Central memory CD8-positive, alpha-beta T cell (primary cell): Measurements from ENCODE around the gene CPTP.

Experiments used
- ATAC-seq: fragments of 150-1000 bp; cut with Tn5 transposase; replicated peaks from 2 replicates; pipeline ENCODE4 v1.10.0; 2022; ENCODE audit warnings: mild to moderate bottlenecking, moderate FRiP score, moderate number of reproducible peaks; ENCODE audit not compliant: poor library complexity, severe bottlenecking; ENCODE audit errors: extremely low read depth
- DNase-seq, 2 donors: peaks; one replicate each; pipeline ENCODE4 v3.0.0; 2021; ENCODE audit warnings: low spot score in 2 of 2
- H3K27ac Mint-ChIP-seq: one replicate; pipeline ENCODE4 v1.8.0; 2022; ENCODE audit warnings: low read depth, mild to moderate bottlenecking, moderate library complexity, mixed read lengths
- H3K27me3 Mint-ChIP-seq: one replicate; pipeline ENCODE4 v1.8.0; 2022; ENCODE audit warnings: mixed read lengths
- H3K36me3 Mint-ChIP-seq: one replicate; pipeline ENCODE4 v1.8.0; 2022; ENCODE audit warnings: mild to moderate bottlenecking, moderate library complexity, mixed read lengths; ENCODE audit not compliant: insufficient read depth
- H3K4me1 Mint-ChIP-seq: one replicate; pipeline ENCODE4 v1.8.0; 2022; ENCODE audit warnings: mixed read lengths
- H3K4me3 Mint-ChIP-seq: one replicate; pipeline ENCODE4 v1.8.0; 2022; ENCODE audit warnings: mild to moderate bottlenecking, moderate library complexity, mixed read lengths
- H3K9me3 Mint-ChIP-seq: one replicate; pipeline ENCODE4 v1.8.0; 2022; ENCODE audit warnings: mixed read lengths

Gene CPTP

GRCh38 chr1:1371746-1372711, 47.4 kb downstream of the CPTP start:
- Mint-ChIP-seq H3K9me3 (no peaks in the 10 kb centered on the region), H3K4me3 (peak overlapping the region; percentile 60), H3K36me3 (peaks cover 18% of the 10 kb centered on the region), H3K4me1 (peaks cover 10% of the 10 kb centered on the region), H3K27ac (peak overlapping the region; percentile 58), H3K27me3 (no peaks in the 10 kb centered on the region)
- ATAC-seq (peak; percentile 29), DNase-seq (peak; percentile 66 to 77)

- no peak for ATAC-seq
- Mint-ChIP-seq H3K27ac (no peak overlapping the region), H3K4me3 (peak overlapping the region; percentile 88)
Measured at GRCh38 chr1:1373051-1373814, 48.6 kb downstream of the CPTP start.

GRCh38 chr1:1373815-1374588, 49.4 kb downstream of the CPTP start:
- ATAC-seq (no peak), DNase-seq (no peak)
- peak overlapping the region; percentile 88 for H3K4me3 Mint-ChIP-seq
- no peaks in the 10 kb centered on the region for H3K27me3 Mint-ChIP-seq
- peaks cover 18% of the 10 kb centered on the region for H3K36me3 Mint-ChIP-seq
- peak overlapping the region; percentile 96 for H3K27ac Mint-ChIP-seq
- peaks cover 10% of the 10 kb centered on the region for H3K4me1 Mint-ChIP-seq
- H3K9me3 Mint-ChIP-seq: no peaks in the 10 kb centered on the region

More at GRCh38 chr1:1373051-1373814, 48.6 kb downstream of the CPTP start:
- peaks cover 10% of the 10 kb centered on the region for H3K4me1 Mint-ChIP-seq
- no peaks in the 10 kb centered on the region for H3K9me3 Mint-ChIP-seq
- H3K36me3 Mint-ChIP-seq: peaks cover 18% of the 10 kb centered on the region
- H3K27me3 Mint-ChIP-seq: no peaks in the 10 kb centered on the region
- no peak for DNase-seq

- H3K9me3 Mint-ChIP-seq: no peaks in the 10 kb centered on the region
- peaks cover 17% of the 10 kb centered on the region for H3K36me3 Mint-ChIP-seq
- ATAC-seq (no peak), DNase-seq (no peak)
- H3K4me3 Mint-ChIP-seq: peak overlapping the region; percentile 88
- H3K27me3 Mint-ChIP-seq: no peaks in the 10 kb centered on the region
- H3K4me1 Mint-ChIP-seq: peaks cover 10% of the 10 kb centered on the region
- H3K27ac Mint-ChIP-seq: peak overlapping the region; percentile 96
Measured at GRCh38 chr1:1374589-1374928, 50.0 kb downstream of the CPTP start.

GRCh38 chr1:1374929-1375662, 50.5 kb downstream of the CPTP start, which contains the start of gene AURKAIP1:
TSS of gene AURKAIP1 (minus strand) at chr1:1375207. CDS start at chr1:1374756, 451 bp downstream.
- H3K4me3 Mint-ChIP-seq: peak within 1 kb of the TSS; percentile 88
- ATAC-seq (peak; percentile 71), DNase-seq (peak; percentile 83 to 94)
- H3K27ac Mint-ChIP-seq: peak within 1 kb of the TSS; percentile 96
- H3K36me3 Mint-ChIP-seq: peaks cover 17% of the 10 kb centered on the region
- no peaks in the 10 kb centered on the region for H3K9me3 Mint-ChIP-seq
- no peaks in the 10 kb centered on the region for H3K27me3 Mint-ChIP-seq
- peaks cover 10% of the 10 kb centered on the region for H3K4me1 Mint-ChIP-seq

GRCh38 chr1:1376551-1377226, 52.1 kb downstream of the CPTP start:
- H3K27me3 Mint-ChIP-seq: no peaks in the 10 kb centered on the region
- H3K9me3 Mint-ChIP-seq: no peaks in the 10 kb centered on the region
- no peak overlapping the region for H3K4me3 Mint-ChIP-seq
- DNase-seq (no peak), ATAC-seq (no peak)
- peaks cover 11% of the 10 kb centered on the region for H3K36me3 Mint-ChIP-seq
- H3K27ac Mint-ChIP-seq: no peak overlapping the region
- peaks cover 10% of the 10 kb centered on the region for H3K4me1 Mint-ChIP-seq

- no peak for ATAC-seq
- Mint-ChIP-seq H3K27ac (no peak overlapping the region), H3K4me3 (no peak overlapping the region)
Measured at GRCh38 chr1:1377540-1378205, 53.1 kb downstream of the CPTP start.

More at GRCh38 chr1:1377540-1378205, 53.1 kb downstream of the CPTP start:
- Mint-ChIP-seq H3K36me3 (peaks cover 10% of the 10 kb centered on the region), H3K9me3 (no peaks in the 10 kb centered on the region), H3K27me3 (no peaks in the 10 kb centered on the region), H3K4me1 (peaks cover 6% of the 10 kb centered on the region)
- no peak for DNase-seq
